SK-N-SH treated with all-trans-retinoic acid at 6 μM for 48 hours (cell line): ENCODE results near the gene KRTAP13-2.

Source experiments
- ATAC-seq: fragments of 200-7000 bp; cut with Tn5 transposase; 3 replicates; pipeline ENCODE4 v1.9.1; 2020; ENCODE audit warnings: mild to moderate bottlenecking, moderate library complexity
- ARNTL ChIP-seq: fragments of 450-650 bp; formaldehyde crosslinking; IDR thresholded peaks from 2 replicates; pipeline ENCODE4 v1.5.0; 2020; ENCODE audit warnings: low read depth, mild to moderate bottlenecking, moderate library complexity, borderline replicate concordance
- BACH2 ChIP-seq: fragments of 250-450 bp; sonication (Bioruptor Pico); IDR thresholded peaks from 2 replicates; pipeline ENCODE4 v1.9.0; 2021; ENCODE audit warnings: mild to moderate bottlenecking, borderline replicate concordance
- CSDC2 ChIP-seq: fragments of 250-450 bp; sonication (Bioruptor Pico); IDR thresholded peaks from 2 replicates; pipeline ENCODE4 v1.5.0; 2020; ENCODE audit warnings: mild to moderate bottlenecking, moderate library complexity
- ESRRG ChIP-seq: fragments of 250-450 bp; sonication (Bioruptor Pico); IDR thresholded peaks from 2 replicates; pipeline ENCODE4 v1.6.1; 2021; ENCODE audit warnings: mild to moderate bottlenecking
- GLIS3 ChIP-seq: fragments of 250-450 bp; sonication (Bioruptor Pico); IDR thresholded peaks from 2 replicates; pipeline ENCODE4 v1.5.0; 2020; ENCODE audit warnings: mild to moderate bottlenecking, moderate library complexity
- ISL1 ChIP-seq: fragments of 250-450 bp; sonication (Bioruptor Pico); IDR thresholded peaks from 2 replicates; pipeline ENCODE4 v2.1.2; 2022; ENCODE audit warnings: mild to moderate bottlenecking, moderate library complexity
- OSR1 ChIP-seq: fragments of 250-450 bp; sonication (Bioruptor Pico); IDR thresholded peaks from 2 replicates; pipeline ENCODE4 v1.8.0; 2022; ENCODE audit warnings: moderate library complexity, mild to moderate bottlenecking, inconsistent platforms
- PPARA ChIP-seq: fragments of 250-450 bp; sonication (Bioruptor Pico); IDR thresholded peaks from 2 replicates; pipeline ENCODE4 v1.5.0; 2020; ENCODE audit warnings: mild to moderate bottlenecking, borderline replicate concordance
- RARB ChIP-seq: fragments of 250-450 bp; sonication (Bioruptor Pico); IDR thresholded peaks from 2 replicates; pipeline ENCODE4 v1.8.0; 2021; ENCODE audit warnings: mild to moderate bottlenecking, moderate library complexity
- SNAI2 ChIP-seq: fragments of 250-450 bp; sonication (Bioruptor Pico); IDR thresholded peaks from 2 replicates; pipeline ENCODE4 v1.5.0; 2020; ENCODE audit warnings: mild to moderate bottlenecking, moderate library complexity
- TCF4 ChIP-seq: fragments of 250-450 bp; sonication (Bioruptor Pico); IDR thresholded peaks from 2 replicates; pipeline ENCODE4 v1.8.0; 2021; ENCODE audit warnings: mild to moderate bottlenecking, moderate library complexity, borderline replicate concordance
- TOX ChIP-seq: fragments of 250-450 bp; sonication (Bioruptor Pico); IDR thresholded peaks from 2 replicates; pipeline ENCODE4 v1.8.0; 2021; ENCODE audit warnings: mild to moderate bottlenecking, moderate library complexity, borderline replicate concordance
- ZC3H10 ChIP-seq: fragments of 250-450 bp; sonication (Bioruptor Pico); IDR thresholded peaks from 2 replicates; pipeline ENCODE4 v1.5.1; 2021; ENCODE audit warnings: mild to moderate bottlenecking, moderate library complexity
- ZFP3 ChIP-seq: fragments of 250-450 bp; sonication (Bioruptor Pico); IDR thresholded peaks from 2 replicates; pipeline ENCODE4 v1.5.0; 2020; ENCODE audit warnings: mild to moderate bottlenecking, moderate library complexity
- ZFP30 ChIP-seq: fragments of 450-650 bp; formaldehyde crosslinking; IDR thresholded peaks from 2 replicates; pipeline ENCODE4 v1.5.0; 2022; ENCODE audit warnings: mild to moderate bottlenecking, moderate library complexity
- ZNF565 ChIP-seq: fragments of 450-650 bp; formaldehyde crosslinking; conservative IDR thresholded peaks from 2 replicates; pipeline ENCODE4 v1.5.0; 2020; ENCODE audit warnings: low read depth, mild to moderate bottlenecking, moderate library complexity
- ZNF70 ChIP-seq: fragments of 450-650 bp; formaldehyde crosslinking; IDR thresholded peaks from 2 replicates; pipeline ENCODE4 v1.5.0; 2020; ENCODE audit warnings: mild to moderate bottlenecking, moderate library complexity
- ZNF8 ChIP-seq: fragments of 450-650 bp; formaldehyde crosslinking; IDR thresholded peaks from 2 replicates; pipeline ENCODE4 v1.5.0; 2020; ENCODE audit warnings: mild to moderate bottlenecking, moderate library complexity
- TF ChIP-seq, protein P1 (sequence below): fragments of 250-450 bp; sonication (Bioruptor Pico); IDR thresholded peaks from 2 replicates; pipeline ENCODE4 v1.8.0; 2020; ENCODE audit warnings: mild to moderate bottlenecking, moderate library complexity, borderline replicate concordance
- TF ChIP-seq, protein P2 (sequence below): fragments of 250-450 bp; sonication (Bioruptor Pico); IDR thresholded peaks from 2 replicates; pipeline ENCODE4 v1.5.0; 2020; ENCODE audit warnings: mild to moderate bottlenecking, moderate library complexity
- TF ChIP-seq, protein P3 (sequence below): fragments of 250-450 bp; sonication (Bioruptor Pico); IDR thresholded peaks from 2 replicates; pipeline ENCODE4 v1.5.1; 2020; ENCODE audit warnings: low read depth, mild to moderate bottlenecking, moderate library complexity
- TF ChIP-seq, protein P4 (sequence below): fragments of 250-450 bp; sonication (Bioruptor Pico); IDR thresholded peaks from 2 replicates; pipeline ENCODE4 v1.5.1; 2021; ENCODE audit warnings: mild to moderate bottlenecking, moderate library complexity

Gene KRTAP13-2

DNA sequence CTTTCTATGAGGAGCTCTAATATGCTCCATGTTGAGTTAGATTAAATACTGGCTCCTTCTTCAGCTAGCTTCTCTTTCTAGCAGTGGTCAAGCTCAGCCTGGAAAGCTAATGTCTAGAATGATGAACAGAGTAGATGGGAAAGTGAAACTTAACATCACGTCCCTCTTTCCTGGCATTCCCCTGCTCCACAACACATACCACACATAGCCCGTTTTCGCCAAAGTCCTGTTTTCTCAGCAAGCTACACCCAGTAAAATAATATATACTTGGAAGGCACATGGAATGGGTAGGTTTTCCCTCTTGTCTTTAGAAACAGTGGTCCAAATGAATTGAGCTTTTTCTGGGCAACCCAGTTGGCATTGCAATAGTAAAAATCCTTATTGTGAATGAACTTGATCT, 38.3 kb downstream of the KRTAP13-2 start:
- TF ChIP-seq CSDC2 = no peak
- TF ChIP-seq ZFP30 (CRISPR knock-in tag) = no peak
- TF ChIP-seq, protein P1, sequence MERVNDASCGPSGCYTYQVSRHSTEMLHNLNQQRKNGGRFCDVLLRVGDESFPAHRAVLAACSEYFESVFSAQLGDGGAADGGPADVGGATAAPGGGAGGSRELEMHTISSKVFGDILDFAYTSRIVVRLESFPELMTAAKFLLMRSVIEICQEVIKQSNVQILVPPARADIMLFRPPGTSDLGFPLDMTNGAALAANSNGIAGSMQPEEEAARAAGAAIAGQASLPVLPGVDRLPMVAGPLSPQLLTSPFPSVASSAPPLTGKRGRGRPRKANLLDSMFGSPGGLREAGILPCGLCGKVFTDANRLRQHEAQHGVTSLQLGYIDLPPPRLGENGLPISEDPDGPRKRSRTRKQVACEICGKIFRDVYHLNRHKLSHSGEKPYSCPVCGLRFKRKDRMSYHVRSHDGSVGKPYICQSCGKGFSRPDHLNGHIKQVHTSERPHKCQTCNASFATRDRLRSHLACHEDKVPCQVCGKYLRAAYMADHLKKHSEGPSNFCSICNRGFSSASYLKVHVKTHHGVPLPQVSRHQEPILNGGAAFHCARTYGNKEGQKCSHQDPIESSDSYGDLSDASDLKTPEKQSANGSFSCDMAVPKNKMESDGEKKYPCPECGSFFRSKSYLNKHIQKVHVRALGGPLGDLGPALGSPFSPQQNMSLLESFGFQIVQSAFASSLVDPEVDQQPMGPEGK (CRISPR knock-in tag) = no peak
- TF ChIP-seq TCF4 (CRISPR knock-in tag) = no peak
- no peak for TF ChIP-seq ESRRG (CRISPR knock-in tag)
- TF ChIP-seq PPARA = no peak
- TF ChIP-seq, protein P2, sequence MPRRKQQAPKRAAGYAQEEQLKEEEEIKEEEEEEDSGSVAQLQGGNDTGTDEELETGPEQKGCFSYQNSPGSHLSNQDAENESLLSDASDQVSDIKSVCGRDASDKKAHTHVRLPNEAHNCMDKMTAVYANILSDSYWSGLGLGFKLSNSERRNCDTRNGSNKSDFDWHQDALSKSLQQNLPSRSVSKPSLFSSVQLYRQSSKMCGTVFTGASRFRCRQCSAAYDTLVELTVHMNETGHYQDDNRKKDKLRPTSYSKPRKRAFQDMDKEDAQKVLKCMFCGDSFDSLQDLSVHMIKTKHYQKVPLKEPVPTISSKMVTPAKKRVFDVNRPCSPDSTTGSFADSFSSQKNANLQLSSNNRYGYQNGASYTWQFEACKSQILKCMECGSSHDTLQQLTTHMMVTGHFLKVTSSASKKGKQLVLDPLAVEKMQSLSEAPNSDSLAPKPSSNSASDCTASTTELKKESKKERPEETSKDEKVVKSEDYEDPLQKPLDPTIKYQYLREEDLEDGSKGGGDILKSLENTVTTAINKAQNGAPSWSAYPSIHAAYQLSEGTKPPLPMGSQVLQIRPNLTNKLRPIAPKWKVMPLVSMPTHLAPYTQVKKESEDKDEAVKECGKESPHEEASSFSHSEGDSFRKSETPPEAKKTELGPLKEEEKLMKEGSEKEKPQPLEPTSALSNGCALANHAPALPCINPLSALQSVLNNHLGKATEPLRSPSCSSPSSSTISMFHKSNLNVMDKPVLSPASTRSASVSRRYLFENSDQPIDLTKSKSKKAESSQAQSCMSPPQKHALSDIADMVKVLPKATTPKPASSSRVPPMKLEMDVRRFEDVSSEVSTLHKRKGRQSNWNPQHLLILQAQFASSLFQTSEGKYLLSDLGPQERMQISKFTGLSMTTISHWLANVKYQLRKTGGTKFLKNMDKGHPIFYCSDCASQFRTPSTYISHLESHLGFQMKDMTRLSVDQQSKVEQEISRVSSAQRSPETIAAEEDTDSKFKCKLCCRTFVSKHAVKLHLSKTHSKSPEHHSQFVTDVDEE (CRISPR knock-in tag) = no peak
- no peak for TF ChIP-seq OSR1
- TF ChIP-seq ZNF8 (CRISPR knock-in tag) = no peak
- TF ChIP-seq RARB (CRISPR knock-in tag) = no peak
- no peak for TF ChIP-seq BACH2 (CRISPR knock-in tag)
- TF ChIP-seq ZFP3 (CRISPR knock-in tag) = no peak
- no peak for ATAC-seq

DNA sequence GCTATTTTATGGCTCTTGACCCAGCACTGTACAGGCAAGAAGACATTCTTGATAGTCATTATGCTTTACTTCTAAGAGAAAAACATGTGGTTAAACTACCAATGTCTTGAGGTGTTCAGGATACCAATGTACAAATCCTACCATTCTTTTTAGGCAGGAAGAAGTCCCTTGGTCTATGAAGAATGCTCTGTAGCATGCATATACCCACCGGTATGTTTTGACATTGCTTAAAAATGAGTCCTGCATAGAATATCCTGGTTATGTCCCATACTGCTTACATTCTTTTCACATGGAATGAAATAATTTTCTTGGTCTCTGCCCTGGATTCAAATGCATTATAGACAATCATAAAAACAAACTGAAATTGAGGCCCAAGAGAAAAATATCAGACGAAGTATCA, 39.4 kb downstream of the KRTAP13-2 start:
- TF ChIP-seq ZNF565 (CRISPR knock-in tag) (no peak), RARB (CRISPR knock-in tag) (no peak), TOX (CRISPR knock-in tag) (no peak), ZNF70 (CRISPR knock-in tag) (no peak), ZC3H10 (no peak), TCF4 (CRISPR knock-in tag) (no peak), ISL1 (CRISPR knock-in tag) (no peak), ZNF8 (CRISPR knock-in tag) (no peak), ZFP30 (CRISPR knock-in tag) (no peak), SNAI2 (no peak)
- TF ChIP-seq, protein P1 (CRISPR knock-in tag) = no peak
- TF ChIP-seq, protein P3, sequence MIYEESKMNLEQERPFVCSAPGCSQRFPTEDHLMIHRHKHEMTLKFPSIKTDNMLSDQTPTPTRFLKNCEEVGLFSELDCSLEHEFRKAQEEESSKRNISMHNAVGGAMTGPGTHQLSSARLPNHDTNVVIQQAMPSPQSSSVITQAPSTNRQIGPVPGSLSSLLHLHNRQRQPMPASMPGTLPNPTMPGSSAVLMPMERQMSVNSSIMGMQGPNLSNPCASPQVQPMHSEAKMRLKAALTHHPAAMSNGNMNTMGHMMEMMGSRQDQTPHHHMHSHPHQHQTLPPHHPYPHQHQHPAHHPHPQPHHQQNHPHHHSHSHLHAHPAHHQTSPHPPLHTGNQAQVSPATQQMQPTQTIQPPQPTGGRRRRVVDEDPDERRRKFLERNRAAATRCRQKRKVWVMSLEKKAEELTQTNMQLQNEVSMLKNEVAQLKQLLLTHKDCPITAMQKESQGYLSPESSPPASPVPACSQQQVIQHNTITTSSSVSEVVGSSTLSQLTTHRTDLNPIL = no peak
- no peak for ATAC-seq

DNA sequence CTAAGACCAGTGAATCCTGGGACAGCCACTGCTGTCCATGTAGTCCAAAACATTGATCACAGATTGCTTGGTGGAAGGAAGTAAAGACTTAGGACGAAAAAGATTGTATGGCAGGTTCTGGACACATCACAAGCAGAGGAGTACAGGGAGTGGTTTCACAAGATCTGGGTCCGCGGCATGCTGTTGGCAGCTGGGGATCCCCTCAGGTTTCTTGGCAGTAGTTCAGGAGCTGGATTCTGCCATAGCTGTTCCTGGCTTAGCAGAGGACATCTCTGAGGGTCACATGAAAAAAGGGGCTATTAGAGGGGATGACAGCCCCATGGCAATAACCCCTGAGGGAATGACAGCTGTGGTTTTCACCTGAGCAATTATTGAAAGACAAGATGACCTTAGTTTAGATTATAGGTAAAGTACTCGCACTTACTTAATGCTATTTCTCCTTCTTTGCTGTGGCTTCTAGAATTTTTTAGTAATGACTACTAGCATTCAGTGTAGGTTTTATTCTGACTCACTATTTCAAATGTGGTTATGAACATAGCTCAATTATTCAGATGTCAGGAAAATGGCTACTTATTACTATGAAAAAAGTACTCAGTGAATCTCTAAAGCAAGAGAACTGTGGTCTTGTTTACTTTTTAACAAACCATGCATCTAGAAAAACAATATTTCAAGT, 42.7 kb downstream of the KRTAP13-2 start:
- ATAC-seq = no peak
- TF ChIP-seq GLIS3 (no peak), SNAI2 (no peak), BACH2 (CRISPR knock-in tag) (no peak), ZNF565 (CRISPR knock-in tag) (no peak)

DNA sequence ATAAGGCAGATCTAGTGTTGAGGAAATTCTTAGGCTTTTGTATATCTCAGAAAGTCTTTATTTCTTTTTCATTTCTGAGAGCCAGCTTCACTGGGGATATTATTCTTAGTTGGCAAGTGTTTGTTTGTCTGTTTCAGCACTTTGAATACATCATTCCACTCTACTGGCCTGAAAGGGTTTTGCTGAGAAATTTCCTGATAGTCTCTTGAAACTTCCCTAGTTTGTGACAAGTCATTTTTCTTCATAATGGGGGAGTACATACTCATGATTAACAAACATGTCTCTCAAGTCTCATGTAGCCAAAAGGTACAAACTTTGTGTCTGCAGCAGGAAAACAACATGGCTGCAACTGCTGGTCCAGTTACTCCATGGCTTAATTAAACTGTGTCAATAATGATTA, 45.7 kb downstream of the KRTAP13-2 start:
- no peak for ATAC-seq
- TF ChIP-seq ZFP30 (CRISPR knock-in tag) (no peak), PPARA (no peak), ZNF565 (CRISPR knock-in tag) (no peak), RARB (CRISPR knock-in tag) (no peak), ARNTL (CRISPR knock-in tag) (no peak), ESRRG (CRISPR knock-in tag) (no peak), ZC3H10 (no peak), BACH2 (CRISPR knock-in tag) (no peak), GLIS3 (no peak), CSDC2 (no peak), TOX (CRISPR knock-in tag) (no peak)
- TF ChIP-seq, protein P1 (CRISPR knock-in tag) = no peak
- TF ChIP-seq, protein P4, sequence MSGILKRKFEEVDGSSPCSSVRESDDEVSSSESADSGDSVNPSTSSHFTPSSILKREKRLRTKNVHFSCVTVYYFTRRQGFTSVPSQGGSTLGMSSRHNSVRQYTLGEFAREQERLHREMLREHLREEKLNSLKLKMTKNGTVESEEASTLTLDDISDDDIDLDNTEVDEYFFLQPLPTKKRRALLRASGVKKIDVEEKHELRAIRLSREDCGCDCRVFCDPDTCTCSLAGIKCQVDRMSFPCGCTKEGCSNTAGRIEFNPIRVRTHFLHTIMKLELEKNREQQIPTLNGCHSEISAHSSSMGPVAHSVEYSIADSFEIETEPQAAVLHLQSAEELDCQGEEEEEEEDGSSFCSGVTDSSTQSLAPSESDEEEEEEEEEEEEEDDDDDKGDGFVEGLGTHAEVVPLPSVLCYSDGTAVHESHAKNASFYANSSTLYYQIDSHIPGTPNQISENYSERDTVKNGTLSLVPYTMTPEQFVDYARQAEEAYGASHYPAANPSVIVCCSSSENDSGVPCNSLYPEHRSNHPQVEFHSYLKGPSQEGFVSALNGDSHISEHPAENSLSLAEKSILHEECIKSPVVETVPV (CRISPR knock-in tag) = no peak
